Stimulated activated naive CD4-positive, alpha-beta T cell treated with Interleukin-2 at 50 U/mL for 16 hours (primary cell): ENCODE results near the gene DLEC1.
"Not testable (repeated sequence)": the region's sequence is repeated elsewhere in the genome, so short reads cannot be mapped to it uniquely, and the experiment has no call there.

Experiments used
- DNase-seq: peaks from one replicate; lab custom pipeline; 2025; lab: John Stamatoyannopoulos, UW

Gene DLEC1

DNA sequence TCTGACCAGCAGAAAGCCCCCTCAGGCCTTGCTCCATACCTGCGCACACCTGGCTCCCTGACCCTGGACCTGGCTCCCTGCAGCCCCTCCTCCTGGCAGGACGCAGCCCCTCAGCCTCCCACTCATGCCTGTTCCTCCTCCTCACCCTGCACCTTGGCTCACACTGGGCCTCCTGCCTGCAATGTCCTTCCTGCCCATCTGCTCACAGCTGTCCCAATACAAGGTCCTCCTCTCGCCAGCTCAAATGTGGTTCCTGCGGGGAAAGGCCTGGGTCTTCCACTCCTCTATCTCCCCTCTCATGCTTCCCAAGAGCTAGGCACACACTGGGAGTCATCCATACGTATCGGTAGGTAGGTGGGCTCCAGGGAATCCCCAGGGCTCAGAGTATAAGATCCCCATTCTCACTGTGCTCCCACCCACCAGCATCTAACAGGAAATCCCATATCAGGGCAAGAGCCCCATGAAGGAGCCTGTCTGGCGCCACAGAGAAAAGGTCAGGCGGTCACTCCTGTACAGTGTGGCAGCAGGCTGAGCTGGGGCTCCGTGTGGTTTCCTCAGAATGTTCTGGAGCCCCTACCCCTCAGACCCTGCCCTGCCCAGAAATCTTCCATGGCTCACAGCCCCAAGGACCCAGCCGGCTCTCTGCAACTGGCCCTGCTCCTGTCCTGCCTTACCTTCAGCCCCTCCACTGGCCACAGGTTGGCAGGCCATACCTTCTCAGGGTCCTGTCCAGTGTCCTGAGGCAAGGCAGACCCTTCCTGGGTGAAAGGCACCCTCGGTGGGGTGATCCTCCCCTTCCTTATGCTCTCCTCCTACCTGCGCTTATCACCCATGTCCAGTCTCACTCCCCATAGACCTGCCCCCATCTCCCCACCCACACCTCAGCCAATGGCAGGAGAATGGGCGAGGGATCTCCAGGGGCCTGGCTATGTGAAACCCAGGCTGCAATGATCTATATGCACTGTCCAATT, 20.4 kb upstream of the DLEC1 start:
- DNase-seq: no peak

DNA sequence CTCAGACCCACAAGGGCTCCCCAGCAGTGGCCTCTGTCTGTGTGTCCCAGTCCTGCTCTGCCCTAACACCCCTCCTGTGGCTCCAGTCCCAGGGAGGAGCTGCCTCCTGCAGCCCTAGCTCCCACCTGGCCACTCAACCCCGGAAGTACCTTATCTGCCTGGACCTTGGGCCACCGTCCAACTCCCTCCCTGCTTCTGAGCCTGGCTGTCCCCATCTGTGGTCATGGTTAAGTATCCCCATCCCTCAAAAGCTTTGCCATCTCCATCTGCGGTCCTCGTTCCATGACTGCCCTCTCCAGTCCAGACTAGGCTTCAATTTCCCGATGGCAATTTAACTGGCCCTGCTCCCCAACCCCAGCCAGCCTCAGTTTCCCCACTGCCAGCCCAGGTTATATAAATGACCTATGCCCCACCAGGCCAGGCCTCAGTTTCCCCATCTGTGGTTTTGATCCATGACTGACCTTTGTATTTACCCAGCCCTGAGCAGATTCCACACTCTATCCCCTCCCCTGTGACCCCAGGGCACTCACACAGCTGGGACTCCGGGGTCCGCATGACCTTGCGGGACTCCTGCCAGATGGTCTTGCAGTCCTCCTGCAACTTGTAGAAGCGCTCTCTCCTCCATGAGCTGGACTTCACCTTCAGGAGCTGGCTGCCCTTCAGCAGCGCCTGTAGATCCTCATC, 19.2 kb upstream of the DLEC1 start:
- no peak for DNase-seq

DNA sequence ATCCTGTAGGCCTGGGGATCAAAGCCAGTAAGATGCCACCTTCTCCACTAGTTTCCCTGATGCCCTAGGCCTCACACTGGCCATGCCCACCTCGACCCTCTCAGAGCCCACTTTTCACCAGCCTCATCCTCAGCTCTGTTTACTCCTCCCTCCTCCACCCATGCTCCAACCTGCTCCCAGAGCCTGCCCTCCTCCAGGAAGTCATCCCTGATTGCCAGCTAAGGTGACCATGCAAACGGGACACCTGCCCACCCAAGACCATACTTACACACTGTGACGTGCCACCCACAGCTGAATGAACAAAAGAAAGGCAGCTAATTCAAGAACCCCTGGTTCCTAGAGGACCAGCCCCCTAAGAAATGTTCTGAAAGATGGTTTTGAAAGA, 18.7 kb upstream of the DLEC1 start:
- no peak for DNase-seq

- no peak for DNase-seq
Observed at GRCh38 chr3:38021196-38021595, 17.8 kb upstream of the DLEC1 start.

GRCh38 chr3:38022301-38022700, 16.7 kb upstream of the DLEC1 start:
- DNase-seq: no peak

DNA sequence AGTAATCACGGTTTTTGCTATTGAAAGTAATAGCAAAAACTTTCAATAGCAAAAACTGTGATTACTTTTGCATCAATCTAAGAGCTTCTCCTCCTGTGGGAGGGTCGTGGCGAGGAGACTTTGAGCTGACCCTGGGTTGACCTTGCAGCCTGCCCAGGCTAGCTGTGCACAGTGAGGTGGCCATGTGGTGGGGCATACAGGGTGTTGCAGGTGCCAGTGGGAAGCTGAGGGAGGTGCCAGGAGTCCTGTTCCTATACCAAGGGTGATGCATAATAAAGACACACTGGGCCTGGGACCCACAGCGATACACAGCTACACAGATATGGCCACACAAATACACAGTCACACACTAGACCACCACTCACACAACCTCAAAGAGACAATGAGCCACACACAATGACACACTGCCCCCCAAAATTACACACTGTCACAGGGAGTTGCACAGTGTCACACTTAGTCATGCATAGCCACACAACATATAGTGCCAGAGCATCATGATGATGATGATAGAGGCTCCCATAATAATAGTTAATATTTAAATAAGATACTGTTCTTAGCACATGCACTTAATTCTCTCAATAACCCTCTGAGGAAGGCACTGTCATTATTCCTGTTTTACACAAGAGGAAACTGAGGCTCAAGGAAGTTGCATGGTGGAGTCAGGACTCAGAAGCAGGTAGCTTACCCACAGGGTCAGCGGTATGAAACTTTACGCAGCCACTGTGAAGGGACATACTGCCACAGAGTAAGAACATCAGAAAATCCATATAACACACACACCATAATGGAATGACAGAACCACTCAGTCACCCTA, 15.9 kb upstream of the DLEC1 start:
- DNase-seq: no peak

DNA sequence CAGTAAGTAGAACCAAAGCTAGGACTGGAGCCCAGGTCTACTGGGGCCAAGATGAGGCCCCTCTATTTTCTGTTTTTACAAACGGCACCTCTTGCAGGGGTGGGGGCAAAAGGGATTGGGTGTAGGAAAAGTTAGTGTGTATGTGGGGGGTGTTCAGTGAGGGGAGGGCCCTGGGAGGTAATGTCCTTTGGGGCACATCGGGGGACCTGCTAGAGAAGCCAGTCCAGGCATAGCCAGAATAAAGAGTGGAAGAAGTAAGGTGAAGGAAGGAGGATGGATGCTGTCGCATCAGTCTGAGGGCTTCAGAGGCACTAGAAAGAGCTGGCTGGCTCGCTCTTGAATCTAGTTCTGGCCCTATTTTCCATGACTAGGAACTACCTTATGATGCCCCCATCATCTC, 12.2 kb upstream of the DLEC1 start:
- DNase-seq: no peak

DNA sequence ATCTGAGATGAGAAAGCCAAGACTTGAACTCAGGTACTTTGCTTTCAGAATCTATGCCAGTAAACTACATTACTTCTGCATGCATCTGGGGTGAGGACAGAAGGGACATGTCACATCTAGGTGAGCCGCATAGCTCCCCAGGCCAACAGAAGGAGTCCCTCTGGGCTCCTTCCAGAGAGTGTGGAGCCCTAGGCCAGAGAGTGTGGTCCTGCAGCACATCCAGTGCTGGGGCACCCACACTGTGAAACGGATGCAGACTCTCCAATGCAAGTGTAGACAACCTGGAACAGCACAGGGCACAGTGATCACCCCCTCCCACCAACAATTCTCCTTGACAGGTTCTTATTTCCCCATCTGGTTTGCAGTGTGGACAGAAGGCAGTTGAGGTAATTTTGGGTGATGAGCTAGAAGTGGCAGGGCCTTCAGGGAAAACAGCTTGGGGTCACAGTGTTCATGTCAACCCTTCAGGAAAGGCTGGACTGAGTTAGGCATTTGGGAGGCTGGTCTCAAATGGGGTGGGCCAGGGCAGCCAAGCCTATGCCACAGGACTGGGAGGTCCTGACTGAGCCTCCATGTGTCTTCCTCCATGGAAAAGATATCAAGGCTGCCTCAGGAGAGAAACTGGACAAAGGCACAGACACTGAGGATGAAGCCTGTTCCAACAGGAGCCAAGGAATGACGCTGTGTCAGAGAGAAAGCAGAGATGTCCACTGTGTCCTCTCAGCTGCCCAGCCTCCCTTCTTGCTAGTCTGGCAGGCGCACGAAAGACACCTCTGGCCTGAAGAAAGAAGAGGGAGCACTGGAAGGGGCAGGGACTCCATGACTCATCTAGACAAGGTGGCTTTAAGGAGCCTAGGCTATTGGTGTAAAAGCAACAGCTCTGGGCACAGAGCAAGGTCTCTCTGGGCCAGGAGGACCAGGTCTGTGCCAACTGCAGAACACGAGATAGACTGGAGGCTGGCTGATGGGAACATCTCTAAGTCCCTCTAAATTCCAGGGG, 11.2 kb upstream of the DLEC1 start:
- no peak for DNase-seq

GRCh38 chr3:38028621-38029361, 10.2 kb upstream of the DLEC1 start:
- no peak for DNase-seq

DNA sequence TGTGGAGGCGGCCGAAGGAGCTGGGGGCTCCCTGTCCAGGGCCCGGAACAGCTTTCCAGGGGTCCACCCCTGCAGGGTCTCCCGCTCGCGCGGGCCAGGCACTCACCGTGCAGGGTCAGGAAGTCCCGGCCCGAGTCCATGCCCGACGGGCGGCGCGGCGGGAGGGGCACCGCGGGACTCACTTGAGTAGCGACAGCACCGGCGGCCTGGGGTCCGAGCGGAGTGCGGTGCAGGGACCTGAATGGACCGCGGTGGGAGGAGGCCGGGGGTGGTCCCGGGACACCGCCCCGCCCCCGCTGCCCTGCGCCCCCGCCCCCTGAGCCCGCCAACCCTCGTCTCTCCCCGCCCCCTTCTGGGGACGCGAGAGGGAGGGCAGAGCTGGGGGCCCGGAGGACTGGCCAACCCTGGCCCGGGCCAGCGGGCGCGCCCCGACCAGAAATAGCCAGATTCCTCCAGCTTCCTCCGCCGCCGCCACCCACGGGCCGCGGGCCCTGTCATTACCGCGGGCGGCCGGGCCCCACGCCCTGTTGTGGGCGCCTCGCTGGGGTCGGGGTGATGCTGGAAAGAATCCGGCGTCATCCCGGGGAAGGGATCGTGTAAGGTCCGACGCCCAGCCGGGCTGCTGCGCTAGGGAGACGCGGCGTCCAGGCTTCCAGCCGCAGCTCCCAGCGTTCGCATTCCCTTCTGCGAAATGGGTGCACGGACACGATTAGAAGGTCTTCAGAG, 9.4 kb upstream of the DLEC1 start, which contains the start of gene PLCD1:
PLCD1 (minus strand) TSS at position 243 of the 726 bp plus-strand sequence; CDS start at position 140, 103 bp downstream.
- peak; percentile 23 for DNase-seq

DNA sequence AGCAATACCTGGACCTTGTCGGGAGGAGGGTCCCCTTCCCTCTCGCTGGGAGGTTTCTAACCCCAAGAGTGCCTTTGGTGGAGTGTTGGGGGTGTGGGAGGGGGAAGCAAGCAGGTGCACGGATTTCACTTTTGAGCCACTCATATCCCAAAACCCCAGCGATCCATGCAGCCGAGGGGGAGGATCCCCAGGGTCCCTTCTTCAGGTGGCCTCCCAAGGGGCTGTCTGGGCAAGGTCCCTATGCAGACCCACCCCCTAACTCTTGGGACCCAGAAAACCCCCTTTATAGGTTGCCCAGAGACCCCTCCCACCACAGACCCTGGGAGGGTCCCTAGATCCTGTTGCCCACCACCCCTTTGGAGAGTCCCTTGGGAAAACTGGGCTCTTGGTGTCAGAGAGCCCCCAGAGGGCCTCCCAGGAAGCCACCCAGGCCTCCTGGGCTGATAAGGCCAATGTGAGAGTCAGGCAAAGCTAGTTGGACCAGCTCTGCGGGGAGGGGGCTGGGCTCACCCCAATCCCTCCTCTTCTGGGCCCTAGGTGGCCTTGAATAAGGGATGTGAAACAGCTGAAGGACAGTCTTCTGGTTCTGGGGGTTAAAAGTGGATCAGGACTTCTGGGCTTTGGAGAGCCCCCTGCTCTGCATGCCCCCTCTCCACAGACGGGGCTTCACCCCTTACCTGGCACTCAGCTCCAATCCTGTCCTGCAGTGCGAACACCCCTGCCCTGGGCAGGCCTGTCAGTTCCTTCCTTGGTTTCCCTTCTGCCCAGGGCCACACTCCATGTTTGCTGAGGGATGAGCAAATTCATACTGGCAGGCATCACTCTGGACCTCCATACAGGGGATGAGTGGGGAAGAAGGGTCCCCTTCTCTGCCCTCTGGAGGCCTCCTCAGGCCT, 8.6 kb upstream of the DLEC1 start:
- DNase-seq: no peak

DNA sequence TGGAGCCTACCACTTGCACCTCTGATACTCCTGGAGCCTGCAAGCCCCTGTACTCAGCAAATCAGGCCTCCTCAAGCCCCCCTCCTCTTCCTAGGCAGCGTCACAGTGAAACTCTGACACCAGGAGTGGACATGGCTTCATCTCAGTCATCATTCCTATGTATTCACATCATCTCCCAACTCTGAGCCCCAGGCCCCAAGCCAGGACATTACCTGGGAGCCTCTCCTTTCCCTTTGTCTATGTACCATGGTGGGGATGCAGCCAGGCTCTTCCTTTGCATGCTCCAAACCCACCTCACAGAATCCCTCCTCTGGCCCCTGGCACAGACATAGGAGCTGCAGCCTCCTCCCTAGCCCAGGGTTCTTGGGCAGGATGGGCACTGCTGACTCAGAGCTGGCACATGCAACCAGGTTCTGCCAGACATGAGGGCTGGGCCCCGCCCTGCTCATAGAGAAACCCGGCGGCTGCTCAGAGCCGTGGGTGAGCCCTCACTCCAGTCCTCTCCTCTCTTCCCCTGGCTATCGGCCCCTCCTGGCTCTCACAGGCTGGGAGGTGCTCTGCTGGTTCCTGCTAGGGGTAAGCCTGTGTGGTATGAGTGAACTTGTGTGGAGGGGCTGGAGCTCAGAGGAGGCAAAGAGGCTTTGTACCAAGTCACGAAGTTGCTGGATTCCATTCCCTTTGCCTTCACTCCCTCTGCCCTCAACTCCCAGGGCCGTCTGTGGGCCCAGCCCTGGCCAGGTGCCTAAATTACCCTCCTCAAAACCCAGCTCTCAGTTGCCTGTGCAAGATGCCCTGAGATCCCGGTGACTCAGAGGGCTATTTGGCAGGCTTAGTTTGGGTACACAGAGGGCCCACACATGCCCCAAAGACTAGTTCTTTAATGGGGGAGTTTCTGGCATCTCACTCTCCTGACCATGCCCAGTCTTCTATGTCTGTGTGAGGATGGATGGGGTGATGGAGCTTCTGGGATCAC, 7.7 kb upstream of the DLEC1 start:
- peak; percentile 57 for DNase-seq

DNA sequence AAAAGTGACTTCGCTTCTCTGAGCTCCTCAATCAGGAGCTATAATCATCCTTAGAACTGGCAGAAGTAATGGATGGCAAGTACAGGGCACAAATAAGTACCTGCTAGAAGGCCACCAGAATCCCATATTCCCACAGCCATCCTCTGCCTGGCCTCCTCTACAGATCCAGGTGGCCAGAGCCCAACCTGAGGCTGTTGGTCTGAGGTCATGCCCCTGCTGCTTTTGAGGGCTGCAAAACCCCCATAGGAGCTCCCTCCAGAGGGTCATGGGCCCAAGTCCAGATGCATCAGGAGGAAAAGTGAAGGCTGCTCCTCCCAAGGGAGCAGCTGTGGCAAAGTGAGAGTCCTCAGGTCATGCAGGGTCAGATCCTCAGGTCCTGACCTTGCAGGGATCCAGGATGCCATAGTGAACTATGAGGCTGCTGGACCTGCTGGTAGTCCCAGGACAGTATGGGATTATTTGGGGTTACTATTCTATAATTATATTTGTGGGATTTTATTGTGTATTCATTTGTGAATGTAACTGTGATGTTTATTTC, 6.6 kb upstream of the DLEC1 start:
- no peak for DNase-seq

- not testable (repeated sequence) for DNase-seq
Observed at GRCh38 chr3:38033586-38033985, 5.4 kb upstream of the DLEC1 start.

DNA sequence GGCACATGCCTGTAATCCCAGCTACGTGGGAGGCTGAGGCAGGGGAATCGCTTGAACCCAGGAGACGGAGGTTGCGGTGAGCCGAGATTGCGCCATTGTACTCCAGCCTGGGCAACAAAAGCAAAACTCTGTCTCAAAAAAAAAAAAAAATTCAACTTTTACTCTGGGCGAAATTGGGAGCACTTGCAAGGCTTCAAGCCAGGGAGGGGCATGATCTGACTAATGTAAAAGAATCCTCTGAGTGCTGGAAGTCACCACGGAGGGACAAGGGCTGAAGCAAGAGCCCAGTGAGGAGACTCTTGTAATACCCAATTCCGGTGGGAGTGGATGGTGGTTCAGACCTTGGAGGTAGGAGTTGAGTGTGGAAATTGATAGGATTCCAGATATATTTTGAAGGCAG, 4.7 kb upstream of the DLEC1 start:
- DNase-seq: not testable (repeated sequence)

DNA sequence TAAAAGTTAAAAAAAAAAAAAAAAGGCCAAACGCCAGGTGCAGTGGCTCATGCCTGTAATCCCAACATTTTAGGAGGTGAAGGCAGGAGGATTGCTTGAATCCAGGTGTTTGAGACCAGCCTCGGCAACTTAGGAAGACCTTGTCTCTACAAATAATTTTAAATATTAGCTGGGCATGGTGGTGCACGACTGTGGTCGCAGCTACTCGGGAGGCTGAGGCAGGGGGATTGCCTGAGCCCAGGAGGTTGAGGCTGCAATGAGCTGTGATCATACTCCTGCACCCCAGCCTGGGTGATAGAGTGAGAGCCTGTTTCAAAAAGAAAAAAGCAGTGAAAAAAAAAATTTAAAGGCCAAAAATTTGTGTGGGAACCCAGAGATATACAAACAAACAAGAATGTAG, 2.7 kb upstream of the DLEC1 start:
- no peak for DNase-seq

DNA sequence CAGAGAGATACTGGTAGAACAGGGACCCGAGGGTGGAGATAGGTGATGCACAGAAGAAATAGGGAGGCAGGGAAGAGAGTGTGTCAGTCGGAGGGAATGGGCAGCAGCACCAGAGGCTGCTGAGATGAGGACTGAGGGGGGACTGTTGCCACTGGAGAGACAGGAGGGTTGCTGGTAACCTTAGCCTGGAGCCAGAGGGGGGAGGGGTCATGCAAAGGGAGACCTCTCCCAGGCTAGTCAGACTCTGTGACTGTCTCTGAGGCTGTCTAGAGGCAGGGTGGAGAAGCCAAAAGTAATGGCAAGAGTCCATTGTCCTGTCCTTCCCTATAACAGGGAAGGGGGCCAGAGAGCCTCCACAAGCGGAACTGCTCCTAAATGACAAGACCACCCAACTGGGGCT, 2.1 kb upstream of the DLEC1 start:
- DNase-seq: no peak
